HuH-7.5 (cell line): ENCODE data around the gene LCLAT1.

Experiments used
- DNase-seq: peaks from one replicate; pipeline ENCODE4 v3.0.0; 2011; ENCODE audit warnings: low spot score

Gene LCLAT1

GRCh38 chr2:30424231-30424630 lies 22.8 kb upstream of the LCLAT1 start:
- no peak for DNase-seq

GRCh38 chr2:30425326-30425725 lies 21.7 kb upstream of the LCLAT1 start:
- DNase-seq, result no peak

- DNase-seq, result no peak
These were observed 19.3 kb upstream of the LCLAT1 start for GRCh38 chr2:30427606-30428347.

- no peak for DNase-seq
These were observed 18.7 kb upstream of the LCLAT1 start for GRCh38 chr2:30428348-30428662.

GRCh38 chr2:30428827-30429461 lies 18.1 kb upstream of the LCLAT1 start:
- no peak for DNase-seq

- no peak for DNase-seq
These were observed 13.3 kb upstream of the LCLAT1 start for GRCh38 chr2:30433541-30434299.

GRCh38 chr2:30434708-30435107 lies 12.3 kb upstream of the LCLAT1 start:
- no peak for DNase-seq

GRCh38 chr2:30436859-30437435 lies 10.1 kb upstream of the LCLAT1 start:
- no peak for DNase-seq

- no peak for DNase-seq
These were observed 9.1 kb upstream of the LCLAT1 start for GRCh38 chr2:30437809-30438548.

GRCh38 chr2:30439296-30439695 lies 7.8 kb upstream of the LCLAT1 start:
- no peak for DNase-seq

GRCh38 chr2:30439879-30440278 lies 7.2 kb upstream of the LCLAT1 start:
- DNase-seq, result no peak

GRCh38 chr2:30441023-30441422 lies 6.0 kb upstream of the LCLAT1 start:
- DNase-seq, result no peak

GRCh38 chr2:30443081-30443480 lies 4.0 kb upstream of the LCLAT1 start:
- no peak for DNase-seq

- DNase-seq, result no peak
These were observed 2.8 kb upstream of the LCLAT1 start for GRCh38 chr2:30444273-30444672.

- DNase-seq, result no peak
These were observed 1.7 kb upstream of the LCLAT1 start for GRCh38 chr2:30445266-30445821.

- no peak for DNase-seq
These were observed 371 bp upstream of the LCLAT1 start for GRCh38 chr2:30446602-30447148.

GRCh38 chr2:30448308-30448707 lies 1.3 kb downstream of the LCLAT1 start:
- no peak for DNase-seq

- no peak for DNase-seq
These were observed 1.8 kb downstream of the LCLAT1 start for GRCh38 chr2:30448866-30449265.

GRCh38 chr2:30450025-30450424 lies 3.0 kb downstream of the LCLAT1 start:
- no peak for DNase-seq

GRCh38 chr2:30453498-30453897 lies 6.5 kb downstream of the LCLAT1 start:
- no peak for DNase-seq

GRCh38 chr2:30454571-30454970 lies 7.5 kb downstream of the LCLAT1 start:
- DNase-seq, result no peak
